Neuronal stem cell (in vitro differentiated cells): Measurements from ENCODE around the gene THNSL1.

Source experiments
- DNase-seq: peaks from one replicate; pipeline ENCODE4 v3.0.0-alpha.2; 2013; ENCODE audit warnings: low spot score
- H2AFZ ChIP-seq: one replicate; pipeline ENCODE4 v1.6.1; 2013; ENCODE audit warnings: mild to moderate bottlenecking, low read length, inconsistent platforms
- H2AK5ac ChIP-seq: 2 replicates; pipeline ENCODE4 v1.6.1; 2013; ENCODE audit warnings: low read depth, mild to moderate bottlenecking, inconsistent platforms, low read length, moderate library complexity, mixed read lengths
- H2BK120ac ChIP-seq: 2 replicates; pipeline ENCODE4 v1.6.1; 2013; ENCODE audit warnings: low read depth, mild to moderate bottlenecking, inconsistent platforms, low read length, moderate library complexity, mixed read lengths
- H2BK12ac ChIP-seq: one replicate; pipeline ENCODE4 v1.6.1; 2013; ENCODE audit warnings: low read length, inconsistent platforms
- H2BK15ac ChIP-seq: 2 replicates; pipeline ENCODE4 v1.6.1; 2013; ENCODE audit warnings: mild to moderate bottlenecking, low read length, inconsistent platforms, mixed read lengths
- H2BK5ac ChIP-seq: one replicate; pipeline ENCODE4 v1.6.1; 2013; ENCODE audit warnings: inconsistent platforms, mild to moderate bottlenecking, low read length, moderate library complexity
- H3K14ac ChIP-seq: one replicate; pipeline ENCODE4 v1.6.1; 2013; ENCODE audit warnings: low read length, inconsistent platforms
- H3K18ac ChIP-seq: 2 replicates; pipeline ENCODE4 v1.6.1; 2013; ENCODE audit warnings: low read length, inconsistent platforms
- H3K23ac ChIP-seq: 2 replicates; pipeline ENCODE4 v1.6.1; 2013; ENCODE audit warnings: low read depth, mild to moderate bottlenecking, mixed read lengths, low read length, inconsistent platforms; ENCODE audit not compliant: poor library complexity
- H3K27ac ChIP-seq: replicated peaks from 3 replicates; pipeline ENCODE4 v1.5.1; 2013; ENCODE audit warnings: low read length, inconsistent platforms
- H3K27me3 ChIP-seq, 3 experiments: 2 replicates each; pipeline ENCODE4 v1.6.1; 2013; ENCODE audit warnings: low read length in 3 of 3, mild to moderate bottlenecking in 2 of 3, inconsistent platforms in 1 of 3, low read depth in 1 of 3, mixed read lengths in 1 of 3, moderate library complexity in 1 of 3; ENCODE audit not compliant: control insufficient read depth in 3 of 3, insufficient read depth in 3 of 3
- H3K36me3 ChIP-seq, 2 donors: replicated peaks in 1 of 2; 2 replicates each; pipeline ENCODE4 v1.6.1; 2013; ENCODE audit warnings: low read length in 2 of 2; ENCODE audit not compliant: control insufficient read depth in 2 of 2, insufficient read depth in 2 of 2
- H3K4ac ChIP-seq: 2 replicates; pipeline ENCODE4 v1.6.1; 2013; ENCODE audit warnings: inconsistent platforms, mild to moderate bottlenecking, low read length, moderate library complexity
- H3K4me1 ChIP-seq, 2 donors: 1 replicate in 1 of 2; 2 replicates in 1 of 2; pipeline ENCODE4 v1.6.1; 2013; ENCODE audit warnings: low read length in 2 of 2, low read depth in 1 of 2; ENCODE audit not compliant: control insufficient read depth in 2 of 2, insufficient read depth in 1 of 2
- H3K4me2 ChIP-seq: one replicate; pipeline ENCODE4 v1.6.1; 2013; ENCODE audit warnings: mild to moderate bottlenecking, low read length, inconsistent platforms; ENCODE audit not compliant: insufficient read depth, poor library complexity, severe bottlenecking
- H3K4me3 ChIP-seq, 2 donors: 2 replicates each; pipeline ENCODE4 v1.5.1; 2013; ENCODE audit warnings: low read length in 2 of 2, mild to moderate bottlenecking in 2 of 2, inconsistent platforms in 1 of 2, moderate library complexity in 1 of 2
- H3K79me1 ChIP-seq: one replicate; pipeline ENCODE4 v1.6.1; 2013; ENCODE audit warnings: low read depth, mild to moderate bottlenecking, inconsistent platforms, low read length, moderate library complexity
- H3K9ac ChIP-seq: one replicate; pipeline ENCODE4 v1.6.1; 2013; ENCODE audit warnings: mild to moderate bottlenecking, low read depth, low read length, inconsistent platforms; ENCODE audit not compliant: poor library complexity
- H3K9me3 ChIP-seq, 2 donors: replicated peaks in 1 of 2; 2 replicates each; pipeline versions ENCODE3 to v1.6.1; 2013; ENCODE audit warnings: low read length in 2 of 2, mild to moderate bottlenecking in 2 of 2, inconsistent platforms in 1 of 2, low read depth in 1 of 2, mixed read lengths in 1 of 2, moderate library complexity in 1 of 2; ENCODE audit not compliant: control insufficient read depth in 2 of 2, insufficient read depth in 1 of 2
- H4K8ac ChIP-seq: one replicate; pipeline ENCODE4 v1.6.1; 2013; ENCODE audit warnings: low read depth, mild to moderate bottlenecking, inconsistent platforms, low read length, moderate library complexity
- H4K91ac ChIP-seq: one replicate; pipeline ENCODE4 v1.6.1; 2013; ENCODE audit warnings: low read length, low read depth, mild to moderate bottlenecking, inconsistent platforms; ENCODE audit not compliant: poor library complexity
- WGBS, 2 donors: extraction: QIAGEN DNeasy Blood & Tissue Kit; methylation state at CpG; one replicate each; pipeline ENCODE4 v1.1.7; 2013; ENCODE audit warnings: missing lambda C conversion rate in 2 of 2, mixed read lengths in 1 of 2; ENCODE audit not compliant: insufficient read length in 2 of 2, insufficient replicate concordance in 1 of 2; ENCODE audit errors: extremely low coverage in 2 of 2; 5-methylcytosine and 5-hydroxymethylcytosine counted together

The THNSL1 gene

GRCh38 chr10:25050402-25050801, 34.0 kb downstream of the THNSL1 start:
- no peak overlapping the region for H3K4me2 ChIP-seq
- H3K9ac ChIP-seq: no peak overlapping the region
- no peak overlapping the region for H4K8ac ChIP-seq
- no peak overlapping the region for H2BK15ac ChIP-seq
- no peak overlapping the region for H2BK5ac ChIP-seq
- H3K23ac ChIP-seq: no peak overlapping the region
- no peak overlapping the region for H2AFZ ChIP-seq
- no peaks in the 10 kb centered on the region for H3K4me1 ChIP-seq
- H3K27me3 ChIP-seq: no peaks in the 10 kb centered on the region
- no peak overlapping the region for H2AK5ac ChIP-seq
- no peaks in the 10 kb centered on the region for H3K79me1 ChIP-seq
- H3K9me3 ChIP-seq: peaks cover 0 to 12% of the 10 kb centered on the region in 2 donors
- H2BK120ac ChIP-seq: no peak overlapping the region
- H2BK12ac ChIP-seq: no peak overlapping the region
- no peak for DNase-seq
- H3K14ac ChIP-seq: no peak overlapping the region
- H3K4ac ChIP-seq: no peak overlapping the region
- no peak overlapping the region for H4K91ac ChIP-seq
- H3K18ac ChIP-seq: no peak overlapping the region
- no peak overlapping the region for H3K27ac ChIP-seq
- H3K4me3 ChIP-seq: no peak overlapping the region
- WGBS, 2 donors: no CpG with 5 or more reads among the region's 9 CpGs
- H3K36me3 ChIP-seq: no peaks in the 10 kb centered on the region

GRCh38 chr10:25052012-25052411, 35.6 kb downstream of the THNSL1 start:
- H2AK5ac ChIP-seq: no peak overlapping the region
- no peak overlapping the region for H2AFZ ChIP-seq

GRCh38 chr10:25056726-25057125, 40.3 kb downstream of the THNSL1 start:
- no CpG with 5 or more reads among the region's 3 CpGs for WGBS, 2 donors
- H2AFZ ChIP-seq: no peak overlapping the region

More at GRCh38 chr10:25052012-25052411, 35.6 kb downstream of the THNSL1 start:
- Histone ChIP-seq H3K4me2 (no peak overlapping the region), H3K79me1 (no peaks in the 10 kb centered on the region), H3K27ac (no peak overlapping the region), H2BK120ac (no peak overlapping the region), H2BK5ac (no peak overlapping the region), H3K4me1 (no peaks in the 10 kb centered on the region), H4K91ac (no peak overlapping the region), H3K18ac (no peak overlapping the region), H4K8ac (no peak overlapping the region), H3K14ac (no peak overlapping the region), H3K23ac (no peak overlapping the region), H3K4ac (no peak overlapping the region), H3K9me3 (peaks cover 0 to 12% of the 10 kb centered on the region in 2 donors), H2BK12ac (no peak overlapping the region), H3K4me3 (no peak overlapping the region), H3K36me3 (no peaks in the 10 kb centered on the region), H3K27me3 (peaks cover 0 to 8% (median 0%) of the 10 kb centered on the region in 3 experiments), H2BK15ac (no peak overlapping the region), H3K9ac (no peak overlapping the region)
- no peak for DNase-seq
- no CpG with 5 or more reads among the region's 1 CpG for WGBS, 2 donors

GRCh38 chr10:25057886-25058285, 41.5 kb downstream of the THNSL1 start:
- Histone ChIP-seq H2AFZ (no peak overlapping the region), H2AK5ac (no peak overlapping the region), H4K8ac (no peak overlapping the region), H3K27ac (no peak overlapping the region), H3K23ac (no peak overlapping the region), H4K91ac (no peak overlapping the region), H2BK5ac (no peak overlapping the region), H3K9ac (no peak overlapping the region), H3K79me1 (no peaks in the 10 kb centered on the region), H3K4me3 (no peak overlapping the region), H3K18ac (no peak overlapping the region), H3K27me3 (peaks cover 0 to 8% (median 0%) of the 10 kb centered on the region in 3 experiments), H3K4me2 (no peak overlapping the region), H2BK120ac (no peak overlapping the region), H3K14ac (no peak overlapping the region), H2BK12ac (no peak overlapping the region), H3K9me3 (no peaks in the 10 kb centered on the region), H2BK15ac (no peak overlapping the region), H3K4ac (no peak overlapping the region), H3K36me3 (no peaks in the 10 kb centered on the region), H3K4me1 (peaks cover 0 to 1% of the 10 kb centered on the region in 2 donors)
- no peak for DNase-seq
- WGBS, 2 donors: no CpG with 5 or more reads among the region's 4 CpGs

More at GRCh38 chr10:25056726-25057125, 40.3 kb downstream of the THNSL1 start:
- H2BK12ac ChIP-seq: no peak overlapping the region
- H3K4me3 ChIP-seq: no peak overlapping the region
- no peaks in the 10 kb centered on the region for H3K79me1 ChIP-seq
- H3K14ac ChIP-seq: no peak overlapping the region
- H3K36me3 ChIP-seq: no peaks in the 10 kb centered on the region
- no peak overlapping the region for H2BK120ac ChIP-seq
- no peak overlapping the region for H2BK15ac ChIP-seq
- no peak overlapping the region for H3K4me2 ChIP-seq
- peaks cover 0 to 4% of the 10 kb centered on the region in 2 donors for H3K9me3 ChIP-seq
- no peak overlapping the region for H3K18ac ChIP-seq
- no peak overlapping the region for H2AK5ac ChIP-seq
- no peak overlapping the region for H3K27ac ChIP-seq
- peaks cover 0 to 8% (median 0%) of the 10 kb centered on the region in 3 experiments for H3K27me3 ChIP-seq
- peaks cover 0 to 1% of the 10 kb centered on the region in 2 donors for H3K4me1 ChIP-seq
- no peak overlapping the region for H3K4ac ChIP-seq
- no peak overlapping the region for H3K23ac ChIP-seq
- no peak overlapping the region for H3K9ac ChIP-seq
- no peak overlapping the region for H4K91ac ChIP-seq
- no peak overlapping the region for H2BK5ac ChIP-seq
- no peak overlapping the region for H4K8ac ChIP-seq
- DNase-seq: no peak
